Activated CD8-positive, alpha-beta memory T cell treated with anti-CD3 and anti-CD28 coated beads, Interleukin-2, amount 50 U/mL, for 1 hour (primary cell): Measurements from ENCODE around the gene KIF26B.

Experiments
- DNase-seq: peaks from one replicate; pipeline ENCODE4 v3.0.0-alpha.2; 2020; ENCODE audit errors: extremely low read depth

KIF26B gene

GRCh38 chr1:245240648-245241165, 85.9 kb downstream of the KIF26B start:
- DNase-seq, result no peak

GRCh38 chr1:245241526-245242130, 86.8 kb downstream of the KIF26B start:
- no peak for DNase-seq

GRCh38 chr1:245242989-245243388, 88.2 kb downstream of the KIF26B start:
- DNase-seq, result no peak

GRCh38 chr1:245245021-245245667, 90.4 kb downstream of the KIF26B start:
- no peak for DNase-seq

- DNase-seq, result no peak
Measured at GRCh38 chr1:245246433-245246832, 91.6 kb downstream of the KIF26B start.

GRCh38 chr1:245247356-245247755, 92.6 kb downstream of the KIF26B start:
- no peak for DNase-seq

GRCh38 chr1:245247801-245248200, 93.0 kb downstream of the KIF26B start:
- DNase-seq, result no peak

GRCh38 chr1:245248231-245248731, 93.5 kb downstream of the KIF26B start:
- no peak for DNase-seq

GRCh38 chr1:245255783-245256182, 101.0 kb downstream of the KIF26B start:
- DNase-seq, result no peak

- no peak for DNase-seq
Measured at GRCh38 chr1:245256528-245256927, 101.7 kb downstream of the KIF26B start.

GRCh38 chr1:245258271-245258920, 103.6 kb downstream of the KIF26B start:
- DNase-seq, result no peak

- DNase-seq, result no peak
Measured at GRCh38 chr1:245260110-245260882, 105.5 kb downstream of the KIF26B start.

GRCh38 chr1:245260883-245261282, 106.1 kb downstream of the KIF26B start:
- no peak for DNase-seq

- DNase-seq, result no peak
Measured at GRCh38 chr1:245261786-245262185, 107.0 kb downstream of the KIF26B start.

- DNase-seq, result no peak
Measured at GRCh38 chr1:245263529-245264095, 108.8 kb downstream of the KIF26B start.

- DNase-seq, result no peak
Measured at GRCh38 chr1:245264226-245264625, 109.4 kb downstream of the KIF26B start.

GRCh38 chr1:245266105-245266504, 111.3 kb downstream of the KIF26B start:
- DNase-seq, result no peak

GRCh38 chr1:245270063-245270462, 115.3 kb downstream of the KIF26B start:
- DNase-seq, result no peak

GRCh38 chr1:245270972-245271371, 116.2 kb downstream of the KIF26B start:
- DNase-seq, result no peak

GRCh38 chr1:245272676-245273075, 117.9 kb downstream of the KIF26B start:
- no peak for DNase-seq

GRCh38 chr1:245276445-245276844, 121.7 kb downstream of the KIF26B start:
- no peak for DNase-seq

GRCh38 chr1:245277276-245277675, 122.5 kb downstream of the KIF26B start:
- no peak for DNase-seq
